Urothelium cell line (cell line): Measurements from ENCODE around the gene RFX8.

Source experiments
- DNase-seq: peaks from one replicate; pipeline ENCODE4 v3.0.0; 2011; ENCODE audit warnings: low spot score, mixed read lengths
- FAIRE-seq: peaks from 2 replicates; lab custom pipeline; 2011; peaks lifted over from hg19 to GRCh38; lab: Jason Lieb, UNC

RFX8 gene

GRCh38 chr2:101386599-101387150 lies 88.2 kb downstream of the RFX8 start:
- no peak for FAIRE-seq
- DNase-seq: no peak

GRCh38 chr2:101383016-101383541 lies 91.8 kb downstream of the RFX8 start:
- DNase-seq: no peak

GRCh38 chr2:101382442-101382841 lies 92.5 kb downstream of the RFX8 start:
- no peak for FAIRE-seq

More at GRCh38 chr2:101383016-101383541, 91.8 kb downstream of the RFX8 start:
- FAIRE-seq: no peak

GRCh38 chr2:101380376-101380775 lies 94.5 kb downstream of the RFX8 start:
- FAIRE-seq (no peak), DNase-seq (peak; percentile 88)

More at GRCh38 chr2:101382442-101382841, 92.5 kb downstream of the RFX8 start:
- no peak for DNase-seq

GRCh38 chr2:101379091-101379490 lies 95.8 kb downstream of the RFX8 start:
- FAIRE-seq: no peak
- no peak for DNase-seq

- DNase-seq (no peak), FAIRE-seq (no peak)
Observed at GRCh38 chr2:101375653-101376052, 99.3 kb downstream of the RFX8 start.

GRCh38 chr2:101374821-101375561 lies 99.9 kb downstream of the RFX8 start:
- FAIRE-seq (no peak), DNase-seq (no peak)

- no peak for DNase-seq
- FAIRE-seq: no peak
Observed at GRCh38 chr2:101372792-101373191, 102.1 kb downstream of the RFX8 start.

GRCh38 chr2:101371636-101372035 lies 103.3 kb downstream of the RFX8 start:
- FAIRE-seq (no peak), DNase-seq (no peak)

GRCh38 chr2:101369100-101369499 lies 105.8 kb downstream of the RFX8 start:
- DNase-seq (peak; percentile 0), FAIRE-seq (no peak)

- FAIRE-seq: no peak
- DNase-seq: no peak
Observed at GRCh38 chr2:101368376-101368775, 106.5 kb downstream of the RFX8 start.

- FAIRE-seq (no peak), DNase-seq (peak; percentile 1)
Observed at GRCh38 chr2:101367508-101367907, 107.4 kb downstream of the RFX8 start.

- FAIRE-seq (no peak), DNase-seq (no peak)
Observed at GRCh38 chr2:101364878-101365277, 110.0 kb downstream of the RFX8 start.

- DNase-seq (no peak), FAIRE-seq (no peak)
Observed at GRCh38 chr2:101362777-101363176, 112.1 kb downstream of the RFX8 start.

- DNase-seq (no peak), FAIRE-seq (no peak)
Observed at GRCh38 chr2:101362316-101362715, 112.6 kb downstream of the RFX8 start.

GRCh38 chr2:101361522-101361921 lies 113.4 kb downstream of the RFX8 start:
- DNase-seq (no peak), FAIRE-seq (no peak)

GRCh38 chr2:101361121-101361520 lies 113.8 kb downstream of the RFX8 start:
- DNase-seq (no peak), FAIRE-seq (no peak)

GRCh38 chr2:101360232-101360631 lies 114.7 kb downstream of the RFX8 start:
- FAIRE-seq: peak; percentile 40
- peak; percentile 74 for DNase-seq

GRCh38 chr2:101359410-101359954 lies 115.4 kb downstream of the RFX8 start:
- DNase-seq: no peak
- FAIRE-seq: no peak

- DNase-seq (no peak), FAIRE-seq (no peak)
Observed at GRCh38 chr2:101357376-101357775, 117.5 kb downstream of the RFX8 start.

GRCh38 chr2:101356521-101356920 lies 118.4 kb downstream of the RFX8 start:
- peak; percentile 79 for DNase-seq
- no peak for FAIRE-seq

GRCh38 chr2:101356055-101356454 lies 118.9 kb downstream of the RFX8 start:
- FAIRE-seq (peak; percentile 48), DNase-seq (peak; percentile 64)
